GM10248 (cell line): ENCODE measurements around the gene ZFR2.

Experiments used
- CTCF ChIA-PET: fragments of 300-600 bp; sonication (Branson Sonifier 250); formaldehyde crosslinking; extraction: SDS; loops from one replicate; lab custom pipeline; 2021; ENCODE audit warnings: antibody characterized with exemption; lab: Yijun Ruan, JAX
- POLR2A ChIA-PET: fragments of 350-650 bp; sonication (Branson Sonifier 250); formaldehyde crosslinking; extraction: SDS; loops from one replicate; lab custom pipeline; 2020; ENCODE audit warnings: antibody characterized with exemption; lab: Yijun Ruan, JAX
- DNase-seq: peaks from one replicate; pipeline ENCODE4 v3.0.0; 2012; ENCODE audit errors: extremely low spot score
- TF ChIP-seq, protein P1 (sequence below): IDR thresholded peaks from 2 replicates; pipeline ENCODE4 v1.5.1; 2012; ENCODE audit warnings: mild to moderate bottlenecking, low read depth; ENCODE audit errors: extremely low read depth, missing control alignments, control extremely low read depth

The ZFR2 gene

DNA sequence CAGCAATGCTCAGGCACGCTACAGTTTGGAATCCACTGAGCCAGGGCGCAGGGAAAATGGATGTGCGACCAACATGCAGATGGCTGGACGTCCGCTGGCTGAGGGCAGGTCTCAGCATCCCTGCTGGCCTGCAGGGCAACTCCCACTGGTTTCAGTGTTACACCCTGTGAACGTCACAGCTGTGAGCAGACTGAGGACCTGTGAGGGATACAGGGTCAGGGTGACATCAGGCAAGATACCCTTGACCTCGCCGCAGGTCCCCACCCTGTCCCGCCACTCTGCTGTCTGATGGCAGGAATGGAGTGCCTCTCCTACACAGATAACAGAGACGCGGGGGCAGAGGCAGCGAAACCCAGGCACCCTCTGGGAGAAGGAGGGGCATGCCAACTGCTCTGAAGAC is 19.1 kb downstream of the ZFR2 start:
- DNase-seq, result no peak
- ChIA-PET POLR2A (no interaction called here), CTCF (interaction anchor here (1.2 kb wide), 1 partner anchor 33 kb away, joined by 3 read pairs; no protein-coding TSS in a partner anchor)
- TF ChIP-seq, protein P1, sequence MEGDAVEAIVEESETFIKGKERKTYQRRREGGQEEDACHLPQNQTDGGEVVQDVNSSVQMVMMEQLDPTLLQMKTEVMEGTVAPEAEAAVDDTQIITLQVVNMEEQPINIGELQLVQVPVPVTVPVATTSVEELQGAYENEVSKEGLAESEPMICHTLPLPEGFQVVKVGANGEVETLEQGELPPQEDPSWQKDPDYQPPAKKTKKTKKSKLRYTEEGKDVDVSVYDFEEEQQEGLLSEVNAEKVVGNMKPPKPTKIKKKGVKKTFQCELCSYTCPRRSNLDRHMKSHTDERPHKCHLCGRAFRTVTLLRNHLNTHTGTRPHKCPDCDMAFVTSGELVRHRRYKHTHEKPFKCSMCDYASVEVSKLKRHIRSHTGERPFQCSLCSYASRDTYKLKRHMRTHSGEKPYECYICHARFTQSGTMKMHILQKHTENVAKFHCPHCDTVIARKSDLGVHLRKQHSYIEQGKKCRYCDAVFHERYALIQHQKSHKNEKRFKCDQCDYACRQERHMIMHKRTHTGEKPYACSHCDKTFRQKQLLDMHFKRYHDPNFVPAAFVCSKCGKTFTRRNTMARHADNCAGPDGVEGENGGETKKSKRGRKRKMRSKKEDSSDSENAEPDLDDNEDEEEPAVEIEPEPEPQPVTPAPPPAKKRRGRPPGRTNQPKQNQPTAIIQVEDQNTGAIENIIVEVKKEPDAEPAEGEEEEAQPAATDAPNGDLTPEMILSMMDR, result no peak

DNA sequence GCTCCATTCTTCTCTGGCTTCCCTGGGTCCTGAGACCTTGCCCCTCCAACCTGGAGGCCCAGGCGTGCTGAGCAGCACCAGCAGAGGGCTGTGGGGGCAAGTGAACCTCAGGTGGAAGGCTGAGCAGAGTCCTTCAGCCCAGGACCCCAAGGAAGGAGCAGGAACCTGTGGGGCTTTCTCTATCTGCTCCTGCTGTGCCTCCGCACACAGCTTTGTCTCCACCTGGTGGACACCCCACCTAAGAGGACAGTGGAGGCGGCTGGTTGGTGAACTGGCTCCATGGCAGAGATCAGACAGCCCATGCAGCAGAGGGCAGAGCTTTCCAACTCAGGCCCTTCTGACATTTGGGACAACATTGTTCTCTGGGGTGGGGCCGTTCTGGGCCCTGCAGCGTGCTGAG is 19.7 kb downstream of the ZFR2 start:
- TF ChIP-seq, protein P1, result no peak
- ChIA-PET POLR2A (no interaction called here), CTCF (interaction anchor here (1.2 to 1.3 kb wide), 2 partner anchors 27 to 33 kb away, joined by 3 to 4 read pairs; no protein-coding TSS in a partner anchor)
- DNase-seq, result no peak

DNA sequence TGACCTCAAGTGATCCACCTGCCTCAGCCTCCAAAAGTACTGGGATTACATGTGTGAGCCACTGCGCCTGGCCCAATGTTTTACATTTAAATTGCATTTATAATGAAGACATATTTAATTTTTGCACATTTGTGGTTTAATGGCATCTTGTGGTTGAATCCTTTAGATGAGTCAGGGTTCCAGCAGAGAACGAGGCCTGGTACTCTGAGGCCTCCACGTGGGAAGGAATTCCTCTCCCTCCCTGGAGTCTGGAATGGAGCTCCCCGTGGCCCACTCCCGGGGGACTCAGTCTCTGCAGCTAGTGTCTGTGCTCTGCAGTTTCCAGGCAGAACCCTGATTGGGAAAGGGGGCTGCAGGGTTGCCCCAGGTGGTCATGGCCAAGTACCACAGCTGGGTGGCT is 24.2 kb downstream of the ZFR2 start:
- no peak for DNase-seq
- ChIA-PET CTCF (no interaction called here), POLR2A (no interaction called here)
- TF ChIP-seq, protein P1, result no peak

DNA sequence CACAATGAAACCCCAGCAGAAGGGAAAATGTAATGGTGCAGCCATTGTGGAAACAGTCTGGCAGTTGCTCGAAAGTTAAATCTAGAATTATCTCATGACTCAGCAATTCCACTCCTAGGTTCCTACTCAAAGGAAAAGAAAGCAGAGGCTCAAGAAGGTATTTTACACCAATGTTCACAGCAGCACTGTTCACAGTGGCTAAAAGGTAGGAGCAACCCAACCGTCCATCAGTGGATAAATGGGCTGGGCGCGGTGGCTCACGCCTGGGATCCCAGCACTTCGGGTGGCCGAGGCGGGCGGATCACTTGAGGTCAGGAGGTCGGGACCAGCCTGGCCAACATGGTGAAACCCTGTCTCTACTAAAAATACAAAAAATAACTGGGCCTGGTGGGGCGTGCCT is 25.9 kb downstream of the ZFR2 start:
- TF ChIP-seq, protein P1, result no peak
- no peak for DNase-seq
- ChIA-PET CTCF (interaction anchor here (5.0 kb wide), 1 partner anchor 21 kb away, joined by 17 read pairs; no protein-coding TSS in a partner anchor), POLR2A (no interaction called here)

DNA sequence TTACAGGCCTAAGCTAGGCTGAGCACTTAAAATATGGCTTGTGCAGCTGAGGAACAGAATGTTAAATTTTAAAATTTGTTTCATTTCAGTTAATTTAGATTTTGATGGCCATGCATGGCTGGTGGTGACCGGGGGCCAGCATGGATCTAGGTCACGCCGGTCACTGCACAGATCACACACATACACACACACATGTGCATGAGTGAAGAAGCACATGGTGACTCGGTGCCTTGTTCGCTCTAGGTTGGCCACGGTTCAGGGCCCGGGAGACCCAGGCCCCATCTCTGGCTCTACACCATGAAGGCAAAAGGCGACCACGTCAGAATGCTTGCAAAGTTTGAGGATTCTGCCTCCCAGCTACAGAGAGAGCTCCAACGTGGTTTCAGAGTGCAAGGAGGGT is 28.0 kb downstream of the ZFR2 start:
- no peak for DNase-seq
- CTCF ChIA-PET, result interaction anchor here (1.3 to 5.0 kb wide), 2 partner anchors 19 to 22 kb away, joined by 4 to 17 read pairs; no protein-coding TSS in a partner anchor
- POLR2A ChIA-PET, result no interaction called here
- TF ChIP-seq, protein P1, result no peak

DNA sequence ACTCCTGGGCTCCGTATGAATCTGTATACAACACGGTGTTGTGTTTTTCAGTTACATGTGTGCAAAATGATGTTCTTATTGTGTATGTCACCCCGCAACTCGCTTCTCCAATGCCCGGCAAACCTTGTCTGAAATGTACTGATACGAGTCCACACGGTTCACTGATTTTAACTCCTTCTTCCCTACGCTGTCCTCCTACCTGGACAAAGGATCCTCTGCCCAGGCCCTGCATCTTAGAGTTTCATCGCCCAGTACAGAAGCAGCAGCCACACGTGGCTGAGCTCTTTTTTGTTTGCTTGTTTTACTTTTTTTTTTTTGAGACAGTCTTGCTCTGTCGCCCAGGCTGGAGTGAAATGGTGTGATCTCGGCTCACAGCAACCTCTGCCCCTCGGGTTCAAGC is 28.9 kb downstream of the ZFR2 start:
- DNase-seq, result no peak
- ChIA-PET POLR2A (no interaction called here), CTCF (interaction anchor here (5.0 kb wide), 1 partner anchor 18 kb away, joined by 17 read pairs; no protein-coding TSS in a partner anchor)
- TF ChIP-seq, protein P1, result no peak
